ENCODE data around the gene HIRA.
"Not testable (repeated sequence)": the region's sequence is repeated elsewhere in the genome, so short reads cannot be mapped to it uniquely, and the experiment has no call there.

- TF ChIP-seq CTCF (IDR thresholded peaks at IDR 0.05); POLR2AphosphoS5 (IDR thresholded peaks at IDR 0.05); EP300 (IDR thresholded peaks at IDR 0.05; ENCODE audit: low read depth); POLR2A (IDR thresholded peaks at IDR 0.05): not testable (repeated sequence)
Measured at GRCh38 chr22:19330205-19330604, 101.3 kb downstream of the HIRA start.

All from transverse colon (tissue), 4 donors.